Upper lobe of left lung (tissue), 6 donors: ENCODE results near the gene CLDN8. TPM values are rescaled to one million over a fixed set of nuclear protein-coding genes. Genes with fewer than 3 reads are reported as not detected.

Source experiments
- ATAC-seq, 2 donors: fragments of 200-7000 bp; cut with Tn5 transposase; one replicate each; pipeline ENCODE4 v1.9.1; 2022; ENCODE audit warnings: mild to moderate bottlenecking in 2 of 2, moderate library complexity in 2 of 2; ENCODE audit not compliant: low FRiP score in 2 of 2
- DNase-seq, 2 donors: peaks; one replicate each; pipeline ENCODE4 v3.0.0-alpha.2; 2019 to 2020
- H3K27ac ChIP-seq, 4 donors: fragments of 200-600 bp; sonication (generic); one replicate each; pipeline ENCODE4 v1.5.1; 2016 to 2019
- H3K27me3 ChIP-seq, 4 donors: fragments of 200-600 bp; sonication (generic); one replicate each; pipeline ENCODE4 v1.5.1; 2017 to 2019
- H3K36me3 ChIP-seq, 4 donors: fragments of 200-600 bp; sonication (generic); one replicate each; pipeline ENCODE4 v1.5.1; 2016 to 2019
- H3K4me1 ChIP-seq, 4 donors: fragments of 200-600 bp; sonication (generic); one replicate each; pipeline ENCODE4 v1.5.1; 2018 to 2019
- H3K4me3 ChIP-seq, 4 donors: fragments of 200-600 bp; sonication (generic); one replicate each; pipeline ENCODE4 v1.5.1; 2017 to 2019; ENCODE audit warnings: mild to moderate bottlenecking in 2 of 4, moderate library complexity in 1 of 4
- H3K9me3 ChIP-seq, 4 donors: fragments of 200-600 bp; sonication (generic); one replicate each; pipeline ENCODE4 v1.5.1; 2018 to 2019
- CTCF ChIP-seq, 6 experiments: fragments of 450-650 bp in 4 of 6; fragments of 200-600 bp in 2 of 6; sonication (generic) in 2 of 6; IDR thresholded peaks; one replicate each; pipeline ENCODE4 v1.5.1; 2016 to 2019; ENCODE audit warnings: antibody characterized with exemption in 6 of 6
- EP300 ChIP-seq, 4 donors: sonication (generic); formaldehyde crosslinking; IDR thresholded peaks; one replicate each; pipeline ENCODE4 v1.5.1; 2017; ENCODE audit warnings: antibody characterized with exemption in 4 of 4, control low read depth in 2 of 4
- POLR2A ChIP-seq, 4 donors: fragments of 450-650 bp; IDR thresholded peaks; one replicate each; pipeline ENCODE4 v1.5.1; 2016 to 2017; ENCODE audit warnings: antibody characterized with exemption in 4 of 4, mild to moderate bottlenecking in 2 of 4
- POLR2AphosphoS5 ChIP-seq, 2 donors: sonication (generic); formaldehyde crosslinking; IDR thresholded peaks; one replicate each; pipeline ENCODE4 v1.5.1; 2017; ENCODE audit warnings: antibody characterized with exemption in 2 of 2
- WGBS, 2 donors: methylation state at CpG; one replicate each; pipeline ENCODE4 v1.1.5; 2017 to 2018; 5-methylcytosine and 5-hydroxymethylcytosine counted together
- total RNA-seq, 6 donors: library from RNA; depleted of rRNA in 4 of 6; stranded (reverse); fragments of >200 nt in 4 of 6; gene quantifications; one replicate each; pipeline versions ENCODE4 v1.1.0 to v1.2.1, GENCODE V29; 2016 to 2021
- donor health status: DM: no; HTN: no; CAD: no; lungs with moderate emphysema.
- donor health status: DM: no; HTN: yes; CAD: no; lungs with severe emphysema.

CLDN8 gene
- total RNA-seq, 6 donors from 2014 or later: 0.09 to 4.8 (median 1.6) TPM; not detected in 2

- H3K4me3 ChIP-seq: no peak within 1 kb of the TSS
- H3K4me1 ChIP-seq: no peaks in the 10 kb centered on the region
- 69 to 77% methylated on average over 1 of the region's 1 CpG for WGBS, 2 donors
- no peak for DNase-seq
- H3K27ac ChIP-seq: no peak within 1 kb of the TSS
- no peaks in the 10 kb centered on the region for H3K36me3 ChIP-seq
- no peak for ATAC-seq
- H3K27me3 ChIP-seq: no peaks in the 10 kb centered on the region
- no peak for TF ChIP-seq POLR2A (IDR thresholded peaks at IDR 0.05)
- no peak for TF ChIP-seq EP300 (IDR thresholded peaks at IDR 0.05)
- no peak for TF ChIP-seq CTCF (IDR thresholded peaks at IDR 0.05)
- TF ChIP-seq POLR2AphosphoS5 (IDR thresholded peaks at IDR 0.05): no peak
- no peaks in the 10 kb centered on the region for H3K9me3 ChIP-seq
Measured at GRCh38 chr21:30166705-30167104, 49.2 kb downstream of the CLDN8 start, which contains the start of gene CLDN17. TSS of gene CLDN17 (minus strand) at chr21:30166805. CDS start at chr21:30166617, 188 bp downstream.

- Histone ChIP-seq H3K9me3 (no peaks in the 10 kb centered on the region), H3K4me1 (no peaks in the 10 kb centered on the region), H3K27ac (no peak overlapping the region), H3K36me3 (no peaks in the 10 kb centered on the region), H3K27me3 (no peaks in the 10 kb centered on the region), H3K4me3 (no peak overlapping the region)
- ATAC-seq (no peak), DNase-seq (no peak)
- TF ChIP-seq EP300 (IDR thresholded peaks at IDR 0.05) (no peak), POLR2A (IDR thresholded peaks at IDR 0.05) (no peak)
- WGBS, 2 donors: 93 to 94% methylated on average over 9 of the region's 9 CpGs
Measured at GRCh38 chr21:30166171-30166570, 49.7 kb downstream of the CLDN8 start.

- 82 to 96% methylated on average over 1 of the region's 1 CpG for WGBS, 2 donors
Measured at GRCh38 chr21:30164796-30165195, 51.1 kb downstream of the CLDN8 start.

More at GRCh38 chr21:30164796-30165195, 51.1 kb downstream of the CLDN8 start:
- H3K27ac ChIP-seq: no peak overlapping the region
- DNase-seq (no peak), ATAC-seq (no peak)
- H3K4me3 ChIP-seq: no peak overlapping the region
- TF ChIP-seq POLR2A (IDR thresholded peaks at IDR 0.05): no peak
- TF ChIP-seq POLR2AphosphoS5 (IDR thresholded peaks at IDR 0.05): no peak
- no peak for TF ChIP-seq CTCF (IDR thresholded peaks at IDR 0.05)
- no peak for TF ChIP-seq EP300 (IDR thresholded peaks at IDR 0.05)
- H3K9me3 ChIP-seq: no peaks in the 10 kb centered on the region
- H3K36me3 ChIP-seq: no peaks in the 10 kb centered on the region
- H3K4me1 ChIP-seq: no peaks in the 10 kb centered on the region
- H3K27me3 ChIP-seq: no peaks in the 10 kb centered on the region

Other genes starting within 250 kb of the CLDN8 start
- not detected for gene CLDN17, start 49.3 kb downstream of the CLDN8 start, total RNA-seq
- gene KRTAP24-1, start 66.9 kb upstream of the CLDN8 start, total RNA-seq: not detected
- gene KRTAP25-1, start 73.4 kb upstream of the CLDN8 start, total RNA-seq: not detected
- not detected for gene KRTAP26-1, start 104.2 kb upstream of the CLDN8 start, total RNA-seq
- not detected for gene KRTAP27-1, start 121.6 kb upstream of the CLDN8 start, total RNA-seq
- gene KRTAP23-1, start 132.5 kb upstream of the CLDN8 start, total RNA-seq: not detected
- not detected for gene KRTAP13-2, start 156.2 kb upstream of the CLDN8 start, total RNA-seq
- gene KRTAP13-1, start 179.9 kb upstream of the CLDN8 start, total RNA-seq: not detected
- gene KRTAP13-3, start 209.8 kb upstream of the CLDN8 start, total RNA-seq: not detected
- gene KRTAP13-4, start 214.1 kb upstream of the CLDN8 start, total RNA-seq: not detected
- gene KRTAP15-1, start 224.2 kb upstream of the CLDN8 start, total RNA-seq: not detected